ENCODE results near the gene PSMA7. TPM values are rescaled to one million over a fixed set of nuclear protein-coding genes. Genes with fewer than 3 reads are reported as not detected.

PSMA7 gene
- total RNA-seq, 1 donor: 215 TPM

DNA sequence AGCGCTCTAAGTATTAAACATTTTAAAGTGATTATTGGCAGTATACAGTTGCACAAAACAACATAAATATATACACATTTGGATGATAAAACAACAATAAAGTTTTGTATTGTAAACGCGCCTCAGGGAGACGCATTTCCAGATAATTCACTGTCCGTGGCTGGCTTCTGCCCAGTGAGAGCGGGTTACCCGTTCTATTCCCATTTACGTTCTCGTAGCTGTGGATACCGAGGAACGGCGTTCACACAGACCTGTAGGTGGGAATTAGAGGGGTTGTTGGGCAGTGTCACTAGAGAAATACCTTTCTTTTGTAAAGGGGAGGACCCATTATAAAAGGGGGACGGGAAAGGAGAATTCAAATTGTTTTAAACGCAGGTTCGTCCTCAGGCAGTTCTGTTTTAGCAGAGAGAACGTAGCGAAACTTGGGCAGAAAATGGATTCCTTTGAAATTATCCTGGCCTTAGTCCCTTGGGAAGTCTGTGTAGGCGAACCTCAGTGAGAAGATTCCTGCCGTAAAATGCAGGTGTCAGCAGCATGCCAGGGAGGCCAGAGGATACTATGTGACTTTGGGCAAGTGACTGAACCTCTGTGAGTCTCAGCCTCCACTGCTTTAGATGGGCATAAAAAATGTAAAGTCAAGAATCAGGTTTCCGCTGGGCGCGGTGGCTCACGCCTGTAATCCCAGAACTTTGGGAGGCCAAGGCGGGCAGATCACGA, 40.4 kb upstream of the PSMA7 start:
- H4K20me1 ChIP-seq (ENCODE audit: insufficient read depth, low read length): peaks cover 2% of the 10 kb centered on the region
- peak; percentile 64 for DNase-seq (ENCODE audit: insufficient read length, low spot score, missing footprints)

GRCh38 chr20:62182469-62183425, 39.6 kb upstream of the PSMA7 start, which contains the start of gene MTG2:
TSS of gene MTG2 (plus strand) at chr20:62183028. CDS start at chr20:62193421, 10,393 bp downstream.
- peak within 1 kb of the TSS; percentile 88 for H2AFZ ChIP-seq (ENCODE audit: low read length)
- H4K20me1 ChIP-seq (ENCODE audit: insufficient read depth, low read length): peaks cover 2% of the 10 kb centered on the region

More for the DNA sequence above, 40.4 kb upstream of the PSMA7 start:
- Histone ChIP-seq H3K4me3 (ENCODE audit: insufficient read depth, low read length) (peak overlapping the region; percentile 92), H3K79me2 (ENCODE audit: insufficient read depth, low read length) (peaks cover 57% of the 10 kb centered on the region), H3K9me3 (ENCODE audit: low read depth, low read length) (no peaks in the 10 kb centered on the region), H2AFZ (ENCODE audit: low read length) (peak overlapping the region; percentile 78), H3K4me1 (ENCODE audit: insufficient read depth, low read length) (peaks cover 20% of the 10 kb centered on the region), H3K27ac (ENCODE audit: low read depth, low read length) (peak overlapping the region; percentile 95), H3K27me3 (ENCODE audit: insufficient read depth, low read length) (no peaks in the 10 kb centered on the region), H3K4me2 (ENCODE audit: insufficient read depth, low read length) (peak overlapping the region; percentile 100), H3K36me3 (ENCODE audit: insufficient read depth, low read length) (peaks cover 9% of the 10 kb centered on the region)
- TF ChIP-seq CTCF (IDR thresholded peaks at IDR 0.05; ENCODE audit: extremely low read depth, low read depth, low read length): no peak

DNA sequence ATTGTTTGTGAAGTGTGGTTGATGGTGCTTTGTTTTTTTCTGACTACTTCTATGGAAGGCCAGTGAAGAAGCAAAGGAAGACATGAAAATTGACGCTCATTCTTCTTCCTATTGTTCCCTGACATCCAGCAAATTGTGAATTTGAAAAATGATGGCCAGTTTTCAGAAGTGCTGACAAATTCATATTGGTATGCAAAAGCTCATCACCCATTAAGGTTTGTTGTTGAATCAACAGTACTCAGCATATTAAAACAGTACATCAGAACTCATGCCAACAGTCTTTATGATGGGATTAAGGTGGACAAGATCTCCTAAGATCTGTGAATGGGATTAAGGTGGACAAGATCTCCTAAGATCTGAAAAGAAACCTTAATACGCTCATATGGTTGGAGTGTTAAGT, 38.6 kb upstream of the PSMA7 start:
- no peak for TF ChIP-seq CTCF (IDR thresholded peaks at IDR 0.05; ENCODE audit: extremely low read depth, low read depth, low read length)
- peak; percentile 34 for DNase-seq (ENCODE audit: insufficient read length, low spot score, missing footprints)
- H3K27ac ChIP-seq (ENCODE audit: low read depth, low read length): no peak overlapping the region

More at GRCh38 chr20:62182469-62183425, 39.6 kb upstream of the PSMA7 start, which contains the start of gene MTG2:
- Histone ChIP-seq H3K27ac (ENCODE audit: low read depth, low read length) (peak within 1 kb of the TSS; percentile 95), H3K79me2 (ENCODE audit: insufficient read depth, low read length) (peaks cover 49% of the 10 kb centered on the region), H3K4me2 (ENCODE audit: insufficient read depth, low read length) (peak within 1 kb of the TSS; percentile 100), H3K9me3 (ENCODE audit: low read depth, low read length) (no peaks in the 10 kb centered on the region), H3K36me3 (ENCODE audit: insufficient read depth, low read length) (peaks cover 9% of the 10 kb centered on the region), H3K4me1 (ENCODE audit: insufficient read depth, low read length) (peaks cover 19% of the 10 kb centered on the region), H3K4me3 (ENCODE audit: insufficient read depth, low read length) (peak within 1 kb of the TSS; percentile 92), H3K27me3 (ENCODE audit: insufficient read depth, low read length) (no peaks in the 10 kb centered on the region)
- no peak for TF ChIP-seq CTCF (IDR thresholded peaks at IDR 0.05; ENCODE audit: extremely low read depth, low read depth, low read length)
- DNase-seq (ENCODE audit: insufficient read length, low spot score, missing footprints): peak; percentile 100

More for the DNA sequence above, 38.6 kb upstream of the PSMA7 start:
- H3K4me1 ChIP-seq (ENCODE audit: insufficient read depth, low read length): peaks cover 10% of the 10 kb centered on the region
- H3K4me3 ChIP-seq (ENCODE audit: insufficient read depth, low read length): peak overlapping the region; percentile 92
- peak overlapping the region; percentile 100 for H3K4me2 ChIP-seq (ENCODE audit: insufficient read depth, low read length)
- H4K20me1 ChIP-seq (ENCODE audit: insufficient read depth, low read length): peaks cover under 1% of the 10 kb centered on the region
- H3K79me2 ChIP-seq (ENCODE audit: insufficient read depth, low read length): peaks cover 40% of the 10 kb centered on the region
- H2AFZ ChIP-seq (ENCODE audit: low read length): no peak overlapping the region
- no peaks in the 10 kb centered on the region for H3K27me3 ChIP-seq (ENCODE audit: insufficient read depth, low read length)
- peaks cover 9% of the 10 kb centered on the region for H3K36me3 ChIP-seq (ENCODE audit: insufficient read depth, low read length)
- no peaks in the 10 kb centered on the region for H3K9me3 ChIP-seq (ENCODE audit: low read depth, low read length)

Measured in osteoblast (primary cell).